HCT116 (cell line): ENCODE data around the gene WDR45. TPM values are rescaled to one million over a fixed set of nuclear protein-coding genes. Genes with fewer than 3 reads are reported as not detected.

Source experiments
- ATAC-seq: fragments of 200-7000 bp; cut with Tn5 transposase; 2 replicates; pipeline ENCODE4 v1.9.1; 2020; ENCODE audit warnings: mild to moderate bottlenecking, moderate library complexity
- BruUV-seq: library from RNA; stranded (reverse); fragments of 400-500 nt; replicated peaks from 2 replicates; lab custom pipeline; 2021; lab: Mats Ljungman, UMichigan
- CTCF ChIA-PET: fragments of 300-600 bp; sonication (Branson Sonifier 250); formaldehyde crosslinking; loops from one replicate; lab custom pipeline; 2021; ENCODE audit warnings: antibody characterized with exemption; lab: Charles Lee
- POLR2A ChIA-PET: fragments of 300-600, 350-600 bp; sonication (Branson Sonifier 250); formaldehyde crosslinking; loops from one replicate; lab custom pipeline; 2021; ENCODE audit warnings: antibody characterized with exemption; lab: Charles Lee
- RAD21 ChIA-PET, 2 experiments: fragments of 300-600 bp; sonication (Branson Sonifier 250); formaldehyde crosslinking; loops; one replicate each; lab custom pipeline; 2023; ENCODE audit warnings: low total read pairs in 2 of 2; ENCODE audit not compliant: uncharacterized antibody in 2 of 2, unreplicated experiment in 2 of 2, low non-redundant PET in 1 of 2; lab: Charles Lee
- DNase-seq: peaks from one replicate; pipeline ENCODE4 v3.0.0-alpha.2; 2010; ENCODE audit warnings: low read depth, low spot score
- H2AFZ ChIP-seq: fragments of 200-600 bp; shearing (Covaris generic), sonication (generic); 2 replicates; pipeline ENCODE4 v1.6.1; 2017; ENCODE audit warnings: low read depth, mixed run types, mixed read lengths, antibody characterized with exemption, low read length; ENCODE audit not compliant: poor library complexity, severe bottlenecking
- H3K27ac ChIP-seq: 2 replicates; pipeline ENCODE4 v1.5.1; 2012; ENCODE audit warnings: low read depth, low read length
- H3K27me3 ChIP-seq: fragments of 200-600 bp; sonication (generic); 2 replicates; pipeline ENCODE4 v1.6.1; 2016; ENCODE audit warnings: mixed run types, low read length, mixed read lengths; ENCODE audit not compliant: insufficient read depth
- H3K36me3 ChIP-seq, 2 experiments: fragments of 200-500 bp in 1 of 2; fragments of 200-600 bp in 1 of 2; sonication (Bioruptor generic) in 1 of 2; sonication (generic) in 1 of 2; 2 replicates each; pipeline versions ENCODE4 v1.5.1 to v1.6.1; 2014 to 2016; ENCODE audit warnings: low read length in 2 of 2, inconsistent platforms in 1 of 2, mixed read lengths in 1 of 2, mixed run types in 1 of 2; ENCODE audit not compliant: insufficient read depth in 2 of 2, control insufficient read depth in 1 of 2
- H3K4me1 ChIP-seq, 2 experiments: fragments of 200-600 bp in 1 of 2; sonication (generic) in 1 of 2; 2 replicates each; pipeline versions ENCODE4 v1.5.1 to v1.6.1; 2012 to 2017; ENCODE audit warnings: low read length in 2 of 2, inconsistent platforms in 1 of 2, mild to moderate bottlenecking in 1 of 2, mixed read lengths in 1 of 2, mixed run types in 1 of 2, moderate library complexity in 1 of 2; ENCODE audit not compliant: insufficient read depth in 2 of 2, control insufficient read depth in 1 of 2
- H3K4me2 ChIP-seq: fragments of 200-600 bp; sonication (generic); 2 replicates; pipeline ENCODE4 v1.6.1; 2017; ENCODE audit warnings: mixed run types, low read length, mixed read lengths
- H3K4me3 ChIP-seq, 2 experiments: fragments of 200-600 bp in 1 of 2; sonication (generic) in 1 of 2; replicated peaks in 1 of 2; 2 replicates each; pipeline ENCODE4 v1.5.1; 2011 to 2016; ENCODE audit warnings: low read length in 2 of 2, control low read depth in 1 of 2, low read depth in 1 of 2, mild to moderate bottlenecking in 1 of 2, mixed read lengths in 1 of 2, mixed run types in 1 of 2
- H3K79me2 ChIP-seq: fragments of 200-600 bp; sonication (generic); 2 replicates; pipeline ENCODE4 v1.6.1; 2017; ENCODE audit warnings: mild to moderate bottlenecking, mixed run types, low read length, moderate library complexity, mixed read lengths; ENCODE audit not compliant: insufficient read depth
- H3K9ac ChIP-seq: fragments of 200-600 bp; sonication (generic); 2 replicates; pipeline ENCODE4 v1.6.1; 2016; ENCODE audit warnings: low read length, mixed read lengths
- H3K9me2 ChIP-seq: fragments of 200-600 bp; sonication (generic), shearing (Covaris generic); 2 replicates; pipeline ENCODE4 v1.6.1; 2017; ENCODE audit warnings: mixed run types, mild to moderate bottlenecking, moderate library complexity; ENCODE audit not compliant: insufficient read depth
- H3K9me3 ChIP-seq, 2 experiments: fragments of 200-500 bp in 1 of 2; fragments of 200-600 bp in 1 of 2; sonication (Bioruptor generic) in 1 of 2; sonication (generic) in 1 of 2; 2 replicates each; pipeline ENCODE4 v1.6.1; 2014 to 2017; ENCODE audit warnings: low read length in 2 of 2, mixed read lengths in 2 of 2, inconsistent platforms in 1 of 2, low read depth in 1 of 2, mild to moderate bottlenecking in 1 of 2, mixed run types in 1 of 2, moderate library complexity in 1 of 2; ENCODE audit not compliant: control insufficient read depth in 1 of 2, insufficient read depth in 1 of 2
- H4K20me1 ChIP-seq: fragments of 200-600 bp; sonication (generic), shearing (Covaris generic); 2 replicates; pipeline ENCODE4 v1.6.1; 2017; ENCODE audit warnings: mixed run types, mild to moderate bottlenecking, moderate library complexity; ENCODE audit not compliant: insufficient read depth
- CBX3 ChIP-seq: IDR thresholded peaks from 2 replicates; pipeline ENCODE4 v1.6.1; 2012; ENCODE audit warnings: low read depth
- EZH2 ChIP-seq: fragments of 200-600 bp; sonication (generic); IDR thresholded peaks from 2 replicates; pipeline ENCODE4 v1.6.1; 2017; ENCODE audit warnings: antibody characterized with exemption, mixed run types
- EZH2phosphoT487 ChIP-seq: fragments of 200-600 bp; IDR thresholded peaks from 2 replicates; pipeline ENCODE4 v1.6.1; 2018; ENCODE audit warnings: antibody characterized with exemption, borderline replicate concordance
- FOSL1 ChIP-seq: IDR thresholded peaks from 2 replicates; pipeline ENCODE4 v1.6.1; 2012; ENCODE audit warnings: low read depth
- SP1 ChIP-seq: IDR thresholded peaks from 2 replicates; pipeline ENCODE4 v1.6.1; 2012; ENCODE audit warnings: low read depth
- ZFX ChIP-seq: fragments of 450-650 bp; IDR thresholded peaks from 2 replicates; pipeline ENCODE4 v1.6.1; 2017
- intact Hi-C: fragments of 100-400 bp; cut with micrococcal nuclease; formaldehyde crosslinking; loops from 2 replicates; pipeline ENCODE4 v1.10.0; 2022
- total RNA-seq: library from RNA; stranded (reverse); gene quantifications from one replicate; pipeline ENCODE4 v1.2.1, GENCODE V29; 2021; ENCODE audit not compliant: unreplicated experiment
- TF ChIP-seq, protein P1 (sequence below): IDR thresholded peaks from 2 replicates; pipeline ENCODE4 v1.6.1; 2012
- TF ChIP-seq, protein P2 (sequence below): IDR thresholded peaks from 2 replicates; pipeline ENCODE4 v1.6.1; 2011; ENCODE audit warnings: mild to moderate bottlenecking, low read length, moderate library complexity; ENCODE audit not compliant: insufficient replicate concordance; ENCODE audit errors: extremely low read depth
- TF ChIP-seq, protein P3 (sequence below): IDR thresholded peaks from 2 replicates; pipeline ENCODE4 v1.6.1; 2012
- TF ChIP-seq, protein P4 (sequence below), 3 experiments: fragments of 200-600 bp in 1 of 3; sonication (generic) in 1 of 3; IDR thresholded peaks in 2 of 3; conservative IDR thresholded peaks in 1 of 3; 2 replicates each; pipeline ENCODE4 v1.5.1; 2012 to 2017; ENCODE audit warnings: low read depth in 2 of 3, low read length in 2 of 3, antibody characterized with exemption in 1 of 3, borderline replicate concordance in 1 of 3, control low read depth in 1 of 3, mild to moderate bottlenecking in 1 of 3, mixed read lengths in 1 of 3, mixed run types in 1 of 3, moderate library complexity in 1 of 3; ENCODE audit not compliant: insufficient read depth in 1 of 3
- TF ChIP-seq, protein P5 (sequence below): IDR thresholded peaks from 2 replicates; pipeline ENCODE4 v1.6.1; 2012; ENCODE audit warnings: low read depth

WDR45 gene
- total RNA-seq, 1 experiment from 2014 or later: 41.7 TPM

DNA sequence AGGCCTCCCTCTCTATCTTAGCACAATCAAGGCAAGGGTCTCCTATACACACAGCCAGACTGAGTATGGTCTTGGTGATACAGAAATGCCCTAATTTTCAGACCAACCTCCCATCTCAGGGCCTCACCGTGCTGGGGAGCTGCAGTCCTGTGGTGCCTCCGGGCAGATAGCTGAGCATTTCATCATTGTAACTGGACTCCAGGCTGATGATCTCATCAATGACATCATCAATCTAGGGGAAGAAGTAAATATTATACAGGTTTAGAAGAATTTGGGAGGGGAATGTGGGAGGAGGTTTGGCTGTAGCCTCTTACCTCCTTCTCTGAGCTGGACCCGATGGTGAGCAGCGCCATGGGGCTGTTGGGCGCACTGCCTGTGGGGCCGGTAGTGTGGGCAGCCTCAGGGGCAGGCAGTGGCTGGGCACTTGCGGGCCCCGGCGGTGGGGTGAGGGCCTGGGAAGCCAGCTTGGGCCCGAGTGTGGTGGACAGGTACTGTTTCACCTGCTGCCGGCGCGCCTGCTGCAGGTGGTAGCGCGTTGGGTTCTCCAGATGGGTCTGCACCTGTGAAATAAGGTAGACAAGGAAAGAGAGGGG, 41.7 kb downstream of the WDR45 start:
- Histone ChIP-seq H3K36me3 (peaks cover 5 to 7% of the 10 kb centered on the region in 2 experiments; a peak in 3 of 4 replicates), H4K20me1 (no peaks in the 10 kb centered on the region), H2AFZ (no peak overlapping the region), H3K27ac (no peak overlapping the region), H3K27me3 (no peaks in the 10 kb centered on the region), H3K4me2 (no peak overlapping the region), H3K4me1 (peaks cover 19 to 27% of the 10 kb centered on the region in 2 experiments), H3K9me3 (no peaks in the 10 kb centered on the region), H3K79me2 (peaks cover 35% of the 10 kb centered on the region), H3K4me3 (no peak overlapping the region), H3K9ac (no peak overlapping the region), H3K9me2 (no peaks in the 10 kb centered on the region)
- ChIA-PET CTCF (no interaction called here), RAD21 (no interaction called here), POLR2A (no interaction called here)
- DNase-seq: no peak
- TF ChIP-seq CBX3: no peak
- TF ChIP-seq, protein P1, sequence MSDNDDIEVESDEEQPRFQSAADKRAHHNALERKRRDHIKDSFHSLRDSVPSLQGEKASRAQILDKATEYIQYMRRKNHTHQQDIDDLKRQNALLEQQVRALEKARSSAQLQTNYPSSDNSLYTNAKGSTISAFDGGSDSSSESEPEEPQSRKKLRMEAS: no peak
- no peak for ATAC-seq
- intact Hi-C loops: no loop called here
- BruUV-seq: no TSS peak

DNA sequence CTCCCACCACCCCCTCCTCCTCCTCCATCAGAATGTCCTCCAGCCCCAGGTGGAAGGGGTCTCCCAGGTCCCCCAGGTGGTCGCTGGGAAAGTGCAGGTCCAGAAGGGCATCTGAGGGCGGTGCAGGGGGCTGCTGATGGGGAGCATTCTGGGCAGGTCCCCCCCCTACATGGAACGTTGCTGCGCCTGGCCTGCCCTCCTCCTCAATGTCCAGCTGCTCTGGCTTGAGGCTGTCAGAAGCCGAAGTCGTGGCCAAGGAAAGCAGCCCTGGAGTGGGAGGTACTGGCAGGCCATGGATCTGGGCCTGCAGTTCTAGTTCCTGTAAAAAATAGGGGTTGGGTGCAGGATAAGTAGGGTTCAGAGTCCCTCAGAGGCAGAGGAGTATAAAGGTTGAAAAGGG, 49.4 kb downstream of the WDR45 start:
- Histone ChIP-seq H4K20me1 (no peaks in the 10 kb centered on the region), H3K9me2 (no peaks in the 10 kb centered on the region), H3K4me1 (peaks cover 3% of the 10 kb centered on the region in 2 experiments; a peak in 2 of 4 replicates), H3K27ac (no peak overlapping the region), H3K9ac (no peak overlapping the region), H2AFZ (no peak overlapping the region), H3K79me2 (no peaks in the 10 kb centered on the region), H3K9me3 (no peaks in the 10 kb centered on the region), H3K36me3 (peaks cover 0 to 10% of the 10 kb centered on the region in 2 experiments; a peak in 3 of 4 replicates), H3K4me3 (no peak overlapping the region), H3K27me3 (no peaks in the 10 kb centered on the region), H3K4me2 (no peak overlapping the region)
- no peak for ATAC-seq
- no peak for DNase-seq
- no TSS peak for BruUV-seq
- RAD21 ChIA-PET: no interaction called here
- CTCF ChIA-PET: no interaction called here
- POLR2A ChIA-PET: interaction anchor here (0.9 kb wide), 1 partner anchor 9 kb away, joined by 3 read pairs; no protein-coding TSS in a partner anchor
- TF ChIP-seq EZH2phosphoT487 (no peak), SP1 (no peak), ZFX (no peak), FOSL1 (no peak), EZH2 (no peak)
- TF ChIP-seq, protein P2, sequence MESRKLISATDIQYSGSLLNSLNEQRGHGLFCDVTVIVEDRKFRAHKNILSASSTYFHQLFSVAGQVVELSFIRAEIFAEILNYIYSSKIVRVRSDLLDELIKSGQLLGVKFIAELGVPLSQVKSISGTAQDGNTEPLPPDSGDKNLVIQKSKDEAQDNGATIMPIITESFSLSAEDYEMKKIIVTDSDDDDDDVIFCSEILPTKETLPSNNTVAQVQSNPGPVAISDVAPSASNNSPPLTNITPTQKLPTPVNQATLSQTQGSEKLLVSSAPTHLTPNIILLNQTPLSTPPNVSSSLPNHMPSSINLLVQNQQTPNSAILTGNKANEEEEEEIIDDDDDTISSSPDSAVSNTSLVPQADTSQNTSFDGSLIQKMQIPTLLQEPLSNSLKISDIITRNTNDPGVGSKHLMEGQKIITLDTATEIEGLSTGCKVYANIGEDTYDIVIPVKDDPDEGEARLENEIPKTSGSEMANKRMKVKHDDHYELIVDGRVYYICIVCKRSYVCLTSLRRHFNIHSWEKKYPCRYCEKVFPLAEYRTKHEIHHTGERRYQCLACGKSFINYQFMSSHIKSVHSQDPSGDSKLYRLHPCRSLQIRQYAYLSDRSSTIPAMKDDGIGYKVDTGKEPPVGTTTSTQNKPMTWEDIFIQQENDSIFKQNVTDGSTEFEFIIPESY: no peak
- TF ChIP-seq, protein P3, sequence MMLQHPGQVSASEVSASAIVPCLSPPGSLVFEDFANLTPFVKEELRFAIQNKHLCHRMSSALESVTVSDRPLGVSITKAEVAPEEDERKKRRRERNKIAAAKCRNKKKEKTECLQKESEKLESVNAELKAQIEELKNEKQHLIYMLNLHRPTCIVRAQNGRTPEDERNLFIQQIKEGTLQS: no peak
- TF ChIP-seq, protein P4, sequence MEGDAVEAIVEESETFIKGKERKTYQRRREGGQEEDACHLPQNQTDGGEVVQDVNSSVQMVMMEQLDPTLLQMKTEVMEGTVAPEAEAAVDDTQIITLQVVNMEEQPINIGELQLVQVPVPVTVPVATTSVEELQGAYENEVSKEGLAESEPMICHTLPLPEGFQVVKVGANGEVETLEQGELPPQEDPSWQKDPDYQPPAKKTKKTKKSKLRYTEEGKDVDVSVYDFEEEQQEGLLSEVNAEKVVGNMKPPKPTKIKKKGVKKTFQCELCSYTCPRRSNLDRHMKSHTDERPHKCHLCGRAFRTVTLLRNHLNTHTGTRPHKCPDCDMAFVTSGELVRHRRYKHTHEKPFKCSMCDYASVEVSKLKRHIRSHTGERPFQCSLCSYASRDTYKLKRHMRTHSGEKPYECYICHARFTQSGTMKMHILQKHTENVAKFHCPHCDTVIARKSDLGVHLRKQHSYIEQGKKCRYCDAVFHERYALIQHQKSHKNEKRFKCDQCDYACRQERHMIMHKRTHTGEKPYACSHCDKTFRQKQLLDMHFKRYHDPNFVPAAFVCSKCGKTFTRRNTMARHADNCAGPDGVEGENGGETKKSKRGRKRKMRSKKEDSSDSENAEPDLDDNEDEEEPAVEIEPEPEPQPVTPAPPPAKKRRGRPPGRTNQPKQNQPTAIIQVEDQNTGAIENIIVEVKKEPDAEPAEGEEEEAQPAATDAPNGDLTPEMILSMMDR (IDR thresholded peaks at IDR 0.05 in 2 of 3, conservative IDR thresholded peaks at IDR 0.05 in 1 of 3; ENCODE audit: borderline replicate concordance in 1 of 3, insufficient read depth in 1 of 3, low read depth in 2 of 3, low read length in 2 of 3): no peak
- TF ChIP-seq, protein P5, sequence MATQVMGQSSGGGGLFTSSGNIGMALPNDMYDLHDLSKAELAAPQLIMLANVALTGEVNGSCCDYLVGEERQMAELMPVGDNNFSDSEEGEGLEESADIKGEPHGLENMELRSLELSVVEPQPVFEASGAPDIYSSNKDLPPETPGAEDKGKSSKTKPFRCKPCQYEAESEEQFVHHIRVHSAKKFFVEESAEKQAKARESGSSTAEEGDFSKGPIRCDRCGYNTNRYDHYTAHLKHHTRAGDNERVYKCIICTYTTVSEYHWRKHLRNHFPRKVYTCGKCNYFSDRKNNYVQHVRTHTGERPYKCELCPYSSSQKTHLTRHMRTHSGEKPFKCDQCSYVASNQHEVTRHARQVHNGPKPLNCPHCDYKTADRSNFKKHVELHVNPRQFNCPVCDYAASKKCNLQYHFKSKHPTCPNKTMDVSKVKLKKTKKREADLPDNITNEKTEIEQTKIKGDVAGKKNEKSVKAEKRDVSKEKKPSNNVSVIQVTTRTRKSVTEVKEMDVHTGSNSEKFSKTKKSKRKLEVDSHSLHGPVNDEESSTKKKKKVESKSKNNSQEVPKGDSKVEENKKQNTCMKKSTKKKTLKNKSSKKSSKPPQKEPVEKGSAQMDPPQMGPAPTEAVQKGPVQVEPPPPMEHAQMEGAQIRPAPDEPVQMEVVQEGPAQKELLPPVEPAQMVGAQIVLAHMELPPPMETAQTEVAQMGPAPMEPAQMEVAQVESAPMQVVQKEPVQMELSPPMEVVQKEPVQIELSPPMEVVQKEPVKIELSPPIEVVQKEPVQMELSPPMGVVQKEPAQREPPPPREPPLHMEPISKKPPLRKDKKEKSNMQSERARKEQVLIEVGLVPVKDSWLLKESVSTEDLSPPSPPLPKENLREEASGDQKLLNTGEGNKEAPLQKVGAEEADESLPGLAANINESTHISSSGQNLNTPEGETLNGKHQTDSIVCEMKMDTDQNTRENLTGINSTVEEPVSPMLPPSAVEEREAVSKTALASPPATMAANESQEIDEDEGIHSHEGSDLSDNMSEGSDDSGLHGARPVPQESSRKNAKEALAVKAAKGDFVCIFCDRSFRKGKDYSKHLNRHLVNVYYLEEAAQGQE: no peak
- intact Hi-C loops: loop anchor here (2.0 kb wide), 1 partner anchor 57 kb away; no protein-coding TSS in a partner anchor
